Cardiac muscle cell (in vitro differentiated cells and primary cell): ENCODE results near the gene B3GAT1. TPM values are rescaled to one million over a fixed set of nuclear protein-coding genes. Genes with fewer than 3 reads are reported as not detected.

Experiments used
- DNase-seq, 2 donors: peaks; one replicate each; pipeline versions ENCODE4 v3.0.0 to v3.0.0-alpha.2; 2010 to 2017; ENCODE audit warnings: low read depth in 1 of 2, low spot score in 1 of 2
- H3K27ac ChIP-seq: fragments of 200-600 bp; sonication (generic); 2 replicates; pipeline ENCODE4 v1.5.1; 2016
- H3K27me3 ChIP-seq: fragments of 200-600 bp; sonication (generic); 2 replicates; pipeline ENCODE4 v1.6.0; 2016; ENCODE audit warnings: control low read depth
- H3K36me3 ChIP-seq: fragments of 200-600 bp; sonication (generic); 2 replicates; pipeline ENCODE4 v1.5.1; 2016; ENCODE audit warnings: control low read depth
- H3K4me1 ChIP-seq: fragments of 200-600 bp; sonication (generic); 2 replicates; pipeline ENCODE4 v1.8.1; 2017; ENCODE audit warnings: low read depth, mild to moderate bottlenecking, mixed run types
- H3K4me3 ChIP-seq: fragments of 200-600 bp; sonication (generic); 2 replicates; pipeline ENCODE4 v1.5.1; 2016; ENCODE audit warnings: mild to moderate bottlenecking
- H3K9me3 ChIP-seq: fragments of 200-600 bp; sonication (generic); 2 replicates; pipeline ENCODE4 v1.5.1; 2017; ENCODE audit warnings: low read depth, mild to moderate bottlenecking, control low read depth
- polyA plus RNA-seq: library from polyadenylated mRNA; unstranded; fragments of >200 nt; fragmentation: Nextera tagmentation; extraction: Ambion mirVana; gene quantifications from 2 replicates; pipeline ENCODE4 v1.2.1, GENCODE V29; 2016
- total RNA-seq: library from RNA; depleted of rRNA; stranded (reverse); fragments of >200 nt; gene quantifications from 2 replicates; pipeline ENCODE4 v1.2.3, GENCODE V29; 2016
- TF ChIP-seq, protein P1 (sequence below): IDR thresholded peaks from 2 replicates; pipeline ENCODE4 v1.5.1; 2012; ENCODE audit warnings: low read depth, mild to moderate bottlenecking, low read length

B3GAT1 gene
- total and polyA plus RNA-seq, 2 experiments from 2014 or later: 1.5 TPM; not detected in 1

DNA sequence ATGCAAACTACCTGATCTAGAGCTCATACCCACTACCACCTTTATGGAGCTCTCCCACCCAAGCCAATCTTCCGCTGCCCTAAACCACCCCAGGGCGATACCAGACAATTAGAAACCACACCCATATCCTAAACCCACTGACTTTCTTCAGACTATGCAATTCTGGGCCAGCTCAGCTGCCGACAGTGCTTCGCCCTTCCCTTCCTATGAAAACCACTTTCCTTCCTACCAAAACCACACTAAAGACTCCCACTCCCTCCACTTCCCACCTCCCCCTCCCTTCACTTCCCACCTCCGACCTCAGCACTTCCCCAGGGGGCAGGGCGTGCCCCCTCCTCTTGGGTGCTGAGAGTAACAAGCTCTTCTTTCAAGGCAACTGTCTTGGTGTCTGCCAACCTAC is 25.1 kb downstream of the B3GAT1 start:
- Histone ChIP-seq H3K4me3 (no peak overlapping the region), H3K36me3 (no peaks in the 10 kb centered on the region), H3K9me3 (no peaks in the 10 kb centered on the region), H3K27me3 (no peaks in the 10 kb centered on the region), H3K27ac (no peak overlapping the region), H3K4me1 (no peaks in the 10 kb centered on the region)
- TF ChIP-seq, protein P1, sequence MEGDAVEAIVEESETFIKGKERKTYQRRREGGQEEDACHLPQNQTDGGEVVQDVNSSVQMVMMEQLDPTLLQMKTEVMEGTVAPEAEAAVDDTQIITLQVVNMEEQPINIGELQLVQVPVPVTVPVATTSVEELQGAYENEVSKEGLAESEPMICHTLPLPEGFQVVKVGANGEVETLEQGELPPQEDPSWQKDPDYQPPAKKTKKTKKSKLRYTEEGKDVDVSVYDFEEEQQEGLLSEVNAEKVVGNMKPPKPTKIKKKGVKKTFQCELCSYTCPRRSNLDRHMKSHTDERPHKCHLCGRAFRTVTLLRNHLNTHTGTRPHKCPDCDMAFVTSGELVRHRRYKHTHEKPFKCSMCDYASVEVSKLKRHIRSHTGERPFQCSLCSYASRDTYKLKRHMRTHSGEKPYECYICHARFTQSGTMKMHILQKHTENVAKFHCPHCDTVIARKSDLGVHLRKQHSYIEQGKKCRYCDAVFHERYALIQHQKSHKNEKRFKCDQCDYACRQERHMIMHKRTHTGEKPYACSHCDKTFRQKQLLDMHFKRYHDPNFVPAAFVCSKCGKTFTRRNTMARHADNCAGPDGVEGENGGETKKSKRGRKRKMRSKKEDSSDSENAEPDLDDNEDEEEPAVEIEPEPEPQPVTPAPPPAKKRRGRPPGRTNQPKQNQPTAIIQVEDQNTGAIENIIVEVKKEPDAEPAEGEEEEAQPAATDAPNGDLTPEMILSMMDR: no peak
- DNase-seq: no peak

GRCh38 chr11:134385774-134386565 is 26.1 kb downstream of the B3GAT1 start:
- Histone ChIP-seq H3K4me3 (no peak overlapping the region), H3K9me3 (no peaks in the 10 kb centered on the region), H3K36me3 (no peaks in the 10 kb centered on the region), H3K27me3 (no peaks in the 10 kb centered on the region), H3K27ac (no peak overlapping the region), H3K4me1 (no peaks in the 10 kb centered on the region)
- TF ChIP-seq, protein P1: no peak
- DNase-seq: no peak

- Histone ChIP-seq H3K36me3 (no peaks in the 10 kb centered on the region), H3K27ac (no peak overlapping the region), H3K4me3 (no peak overlapping the region), H3K4me1 (no peaks in the 10 kb centered on the region), H3K9me3 (no peaks in the 10 kb centered on the region), H3K27me3 (no peaks in the 10 kb centered on the region)
- DNase-seq: no peak
- TF ChIP-seq, protein P1: no peak
Observed at GRCh38 chr11:134385171-134385570, 26.9 kb downstream of the B3GAT1 start.

GRCh38 chr11:134384406-134384805 is 27.6 kb downstream of the B3GAT1 start:
- no peaks in the 10 kb centered on the region for H3K4me1 ChIP-seq
- H3K4me3 ChIP-seq: no peak overlapping the region
- TF ChIP-seq, protein P1: no peak
- DNase-seq: no peak
- no peak overlapping the region for H3K27ac ChIP-seq
- no peaks in the 10 kb centered on the region for H3K36me3 ChIP-seq
- no peaks in the 10 kb centered on the region for H3K9me3 ChIP-seq
- no peaks in the 10 kb centered on the region for H3K27me3 ChIP-seq

DNA sequence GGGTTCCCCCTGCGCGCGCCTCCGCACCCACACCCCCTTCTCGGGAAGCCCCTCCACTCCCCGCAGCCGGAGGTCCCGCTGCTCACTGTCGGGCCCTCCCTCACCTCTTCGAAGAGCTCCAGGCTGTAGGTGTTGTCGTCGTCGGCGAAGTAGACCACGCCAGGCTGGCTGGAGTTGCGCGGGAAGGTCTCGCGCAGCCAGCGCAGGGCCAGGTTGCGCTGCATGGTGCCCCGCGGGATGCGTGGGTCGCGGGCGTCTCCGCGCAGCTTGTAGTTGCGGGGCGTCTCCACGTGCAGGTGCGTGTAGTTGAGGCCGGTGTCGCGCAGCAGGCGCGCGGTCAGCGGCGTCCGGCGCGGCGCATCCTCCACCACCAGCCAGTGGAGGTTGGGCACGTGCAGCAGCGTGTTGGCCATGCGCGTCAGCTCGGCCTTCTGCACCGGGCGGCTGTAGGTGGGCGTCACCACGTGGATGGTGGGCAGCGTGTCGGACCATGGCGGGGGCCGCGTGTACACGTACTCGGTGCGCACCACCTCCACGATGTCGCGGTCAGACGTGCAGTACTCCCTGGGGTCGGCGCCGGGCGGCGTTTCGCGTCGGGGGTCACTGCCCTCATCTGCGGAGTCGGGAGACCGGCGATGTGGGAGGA is 28.3 kb downstream of the B3GAT1 start:
- TF ChIP-seq, protein P1: no peak
- no peaks in the 10 kb centered on the region for H3K27me3 ChIP-seq
- no peaks in the 10 kb centered on the region for H3K36me3 ChIP-seq
- no peak overlapping the region for H3K4me3 ChIP-seq
- H3K9me3 ChIP-seq: no peaks in the 10 kb centered on the region
- no peaks in the 10 kb centered on the region for H3K4me1 ChIP-seq
- no peak overlapping the region for H3K27ac ChIP-seq
- no peak for DNase-seq
